ENCODE results near the gene LRP1B. TPM values are rescaled to one million over a fixed set of nuclear protein-coding genes. Genes with fewer than 3 reads are reported as not detected.

LRP1B gene
- total and polyA plus RNA-seq, 2 experiments from 2014 or later: not detected

DNA sequence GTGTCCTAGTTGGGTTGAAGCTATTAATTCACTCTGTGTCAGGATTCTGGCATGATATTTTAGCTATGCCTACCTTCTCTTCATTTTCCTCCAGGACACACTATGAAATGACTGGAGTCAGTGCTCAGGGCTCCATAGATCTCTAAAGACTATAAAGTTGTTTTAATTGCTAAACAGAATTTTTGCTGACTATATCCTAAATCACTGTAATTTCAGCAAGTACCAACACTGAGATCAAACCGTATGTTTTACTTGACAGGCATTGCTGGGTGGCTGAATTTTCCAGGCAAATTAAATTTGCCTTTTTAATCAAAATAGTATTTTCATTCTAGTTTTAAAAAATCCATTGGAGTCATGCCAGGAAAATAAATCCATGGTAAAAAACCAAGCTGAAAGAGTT, 138.1 kb downstream of the LRP1B start:
- H3K36me3 ChIP-seq (ENCODE audit: low read depth): no peaks in the 10 kb centered on the region
- H2AFZ ChIP-seq: no peak overlapping the region
- no peaks in the 10 kb centered on the region for H3F3A ChIP-seq (ENCODE audit: insufficient read depth)
- in situ Hi-C loops (cut with MboI): no loop called here
- H3K27ac ChIP-seq: no peak overlapping the region
- H3K79me2 ChIP-seq (ENCODE audit: insufficient read depth): no peaks in the 10 kb centered on the region
- H3K9me3 ChIP-seq (ENCODE audit: low read depth): no peaks in the 10 kb centered on the region
- no peak for TF ChIP-seq EZH2phosphoT487 (IDR thresholded peaks at IDR 0.05; ENCODE audit: insufficient read depth, low read depth)
- no peak for TF ChIP-seq EZH2 (IDR thresholded peaks at IDR 0.05; ENCODE audit: insufficient read depth, poor library complexity, severe bottlenecking)
- 10 to 11% methylated on average over 1 of the region's 1 CpG for WGBS, 2 experiments (ENCODE audit: low coverage in 1 of 2, low lambda C conversion rate in 2 of 2, missing lambda C conversion rate in 2 of 2)
- no peaks in the 10 kb centered on the region for H3K4me1 ChIP-seq (ENCODE audit: insufficient read depth)
- no peak for DNase-seq
- no peaks in the 10 kb centered on the region for H4K20me1 ChIP-seq (ENCODE audit: insufficient read depth)
- no peaks in the 10 kb centered on the region for H3K27me3 ChIP-seq (replicated peaks; ENCODE audit: insufficient read depth)
- H3K4me3 ChIP-seq: no peak overlapping the region
- H3K9me2 ChIP-seq (ENCODE audit: insufficient read depth): no peaks in the 10 kb centered on the region
- no peak overlapping the region for H3K4me2 ChIP-seq (ENCODE audit: unreplicated experiment)
- H3K9ac ChIP-seq: no peak overlapping the region

DNA sequence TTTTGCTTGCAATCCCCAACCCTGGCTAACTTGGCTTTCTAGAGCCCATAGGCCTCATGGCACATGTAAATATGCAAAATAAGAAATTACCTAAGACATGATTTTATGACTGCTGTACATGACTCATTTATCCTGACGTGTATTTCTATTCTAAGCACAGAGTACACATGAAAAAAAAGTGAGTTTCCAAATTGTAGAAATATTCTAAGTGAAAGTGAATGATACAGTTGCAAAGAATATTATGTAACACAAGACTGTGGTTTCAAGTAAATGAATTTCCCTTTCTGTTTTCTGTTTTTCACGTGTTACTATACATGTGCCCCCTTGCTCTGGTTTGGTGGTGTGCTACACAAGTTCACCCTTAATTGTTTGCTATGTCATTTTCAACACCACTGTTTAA, 162.4 kb downstream of the LRP1B start:
- H3K4me2 ChIP-seq (ENCODE audit: unreplicated experiment): no peak overlapping the region
- WGBS, 2 experiments (ENCODE audit: low coverage in 1 of 2, low lambda C conversion rate in 2 of 2, missing lambda C conversion rate in 2 of 2): 8 to 9% methylated on average over 2 of the region's 2 CpGs
- DNase-seq: peak; percentile 54
- no peaks in the 10 kb centered on the region for H3K9me3 ChIP-seq (ENCODE audit: low read depth)
- no peaks in the 10 kb centered on the region for H3K36me3 ChIP-seq (ENCODE audit: low read depth)
- no peaks in the 10 kb centered on the region for H4K20me1 ChIP-seq (ENCODE audit: insufficient read depth)
- no peak overlapping the region for H2AFZ ChIP-seq
- H3K9me2 ChIP-seq (ENCODE audit: insufficient read depth): 0 out of 2 replicates have a peak, but pooled peaks cover 2% of the 10 kb centered on the region
- no peaks in the 10 kb centered on the region for H3K4me1 ChIP-seq (ENCODE audit: insufficient read depth)
- TF ChIP-seq EZH2 (IDR thresholded peaks at IDR 0.05; ENCODE audit: insufficient read depth, poor library complexity, severe bottlenecking) (no peak), EZH2phosphoT487 (IDR thresholded peaks at IDR 0.05; ENCODE audit: insufficient read depth, low read depth) (no peak)
- H3K9ac ChIP-seq: no peak overlapping the region
- H3K27ac ChIP-seq: no peak overlapping the region
- H3K27me3 ChIP-seq (replicated peaks; ENCODE audit: insufficient read depth): no peaks in the 10 kb centered on the region
- H3F3A ChIP-seq (ENCODE audit: insufficient read depth): no peaks in the 10 kb centered on the region
- no peak overlapping the region for H3K4me3 ChIP-seq
- in situ Hi-C loops (cut with MboI): no loop called here
- no peaks in the 10 kb centered on the region for H3K79me2 ChIP-seq (ENCODE audit: insufficient read depth)

DNA sequence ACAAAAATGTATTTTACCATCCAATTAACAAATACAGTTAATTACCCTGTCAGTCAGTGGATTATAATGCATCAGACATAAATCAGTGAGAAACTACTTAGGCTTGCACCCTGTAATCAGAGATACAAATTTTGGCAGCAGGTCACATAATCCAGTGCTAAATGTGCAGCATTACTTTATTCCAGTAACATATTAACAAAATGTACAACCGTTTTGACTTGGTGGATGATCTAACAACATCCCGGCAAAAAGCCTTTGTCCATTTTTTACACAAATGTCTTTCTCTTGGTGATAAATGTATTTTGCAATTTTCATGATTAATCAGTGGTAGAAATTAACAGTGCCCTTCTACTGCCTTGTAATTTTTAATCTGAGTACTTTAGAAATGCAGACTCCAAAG, 162.8 kb downstream of the LRP1B start:
- in situ Hi-C loops (cut with MboI): no loop called here
- H3K9me2 ChIP-seq (ENCODE audit: insufficient read depth): 0 out of 2 replicates have a peak, but pooled peaks cover 2% of the 10 kb centered on the region

DNA sequence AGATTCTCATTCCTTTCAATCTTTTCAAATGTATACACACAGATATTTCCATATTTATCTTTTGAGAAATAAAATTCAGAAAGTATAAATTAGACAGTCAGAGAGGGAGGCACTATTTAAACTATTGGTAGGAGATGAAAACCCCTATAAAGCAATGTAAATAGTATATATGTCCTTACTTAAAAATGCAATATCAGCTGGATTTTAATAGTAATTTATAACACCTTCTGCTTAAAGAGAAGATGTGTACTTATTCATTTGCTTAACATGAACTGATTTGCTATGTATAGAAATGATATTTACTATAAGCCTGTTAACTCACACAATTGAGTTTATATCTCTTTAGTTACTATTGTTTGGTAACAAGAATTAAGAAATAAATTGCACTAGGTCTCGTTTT, 163.3 kb downstream of the LRP1B start:
- TF ChIP-seq EZH2 (IDR thresholded peaks at IDR 0.05; ENCODE audit: insufficient read depth, poor library complexity, severe bottlenecking) (no peak), EZH2phosphoT487 (IDR thresholded peaks at IDR 0.05; ENCODE audit: insufficient read depth, low read depth) (no peak)
- Histone ChIP-seq H3K27ac (no peak overlapping the region), H3K4me1 (ENCODE audit: insufficient read depth) (no peaks in the 10 kb centered on the region), H3K4me2 (ENCODE audit: unreplicated experiment) (no peak overlapping the region), H3K4me3 (no peak overlapping the region), H3K9me2 (ENCODE audit: insufficient read depth) (0 out of 2 replicates have a peak, but pooled peaks cover 2% of the 10 kb centered on the region), H3F3A (ENCODE audit: insufficient read depth) (no peaks in the 10 kb centered on the region), H3K79me2 (ENCODE audit: insufficient read depth) (no peaks in the 10 kb centered on the region), H3K9ac (no peak overlapping the region), H3K27me3 (replicated peaks; ENCODE audit: insufficient read depth) (no peaks in the 10 kb centered on the region), H4K20me1 (ENCODE audit: insufficient read depth) (no peaks in the 10 kb centered on the region), H3K9me3 (ENCODE audit: low read depth) (no peaks in the 10 kb centered on the region), H3K36me3 (ENCODE audit: low read depth) (no peaks in the 10 kb centered on the region), H2AFZ (no peak overlapping the region)
- in situ Hi-C loops (cut with MboI): no loop called here
- 22 to 35% methylated on average over 1 of the region's 1 CpG for WGBS, 2 experiments (ENCODE audit: low coverage in 1 of 2, low lambda C conversion rate in 2 of 2, missing lambda C conversion rate in 2 of 2)
- DNase-seq: no peak

More for the DNA sequence above, 162.8 kb downstream of the LRP1B start:
- WGBS, 2 experiments (ENCODE audit: low coverage in 1 of 2, low lambda C conversion rate in 2 of 2, missing lambda C conversion rate in 2 of 2): 58 to 66% methylated on average over 2 of the region's 2 CpGs
- H3K9ac ChIP-seq: no peak overlapping the region
- H4K20me1 ChIP-seq (ENCODE audit: insufficient read depth): no peaks in the 10 kb centered on the region
- no peak for DNase-seq
- TF ChIP-seq EZH2 (IDR thresholded peaks at IDR 0.05; ENCODE audit: insufficient read depth, poor library complexity, severe bottlenecking) (no peak), EZH2phosphoT487 (IDR thresholded peaks at IDR 0.05; ENCODE audit: insufficient read depth, low read depth) (no peak)
- H3K79me2 ChIP-seq (ENCODE audit: insufficient read depth): no peaks in the 10 kb centered on the region
- no peaks in the 10 kb centered on the region for H3F3A ChIP-seq (ENCODE audit: insufficient read depth)
- H2AFZ ChIP-seq: no peak overlapping the region
- H3K27ac ChIP-seq: no peak overlapping the region
- H3K4me2 ChIP-seq (ENCODE audit: unreplicated experiment): no peak overlapping the region
- no peaks in the 10 kb centered on the region for H3K36me3 ChIP-seq (ENCODE audit: low read depth)
- H3K9me3 ChIP-seq (ENCODE audit: low read depth): no peaks in the 10 kb centered on the region
- no peaks in the 10 kb centered on the region for H3K4me1 ChIP-seq (ENCODE audit: insufficient read depth)
- no peak overlapping the region for H3K4me3 ChIP-seq
- H3K27me3 ChIP-seq (replicated peaks; ENCODE audit: insufficient read depth): no peaks in the 10 kb centered on the region

GRCh38 chr2:141959941-141960340, 170.9 kb downstream of the LRP1B start:
- H3K9ac ChIP-seq: no peak overlapping the region
- H3K9me2 ChIP-seq (ENCODE audit: insufficient read depth): no peaks in the 10 kb centered on the region
- no peak overlapping the region for H3K4me2 ChIP-seq (ENCODE audit: unreplicated experiment)
- H3K27me3 ChIP-seq (replicated peaks; ENCODE audit: insufficient read depth): no peaks in the 10 kb centered on the region
- H3K4me3 ChIP-seq: no peak overlapping the region
- H3K9me3 ChIP-seq (ENCODE audit: low read depth): no peaks in the 10 kb centered on the region
- H3K36me3 ChIP-seq (ENCODE audit: low read depth): no peaks in the 10 kb centered on the region
- no peaks in the 10 kb centered on the region for H3K79me2 ChIP-seq (ENCODE audit: insufficient read depth)
- no peaks in the 10 kb centered on the region for H3K4me1 ChIP-seq (ENCODE audit: insufficient read depth)
- in situ Hi-C loops (cut with MboI): no loop called here
- DNase-seq: no peak
- no peak overlapping the region for H3K27ac ChIP-seq
- no peaks in the 10 kb centered on the region for H3F3A ChIP-seq (ENCODE audit: insufficient read depth)
- TF ChIP-seq EZH2phosphoT487 (IDR thresholded peaks at IDR 0.05; ENCODE audit: insufficient read depth, low read depth) (no peak), EZH2 (IDR thresholded peaks at IDR 0.05; ENCODE audit: insufficient read depth, poor library complexity, severe bottlenecking) (no peak)
- H4K20me1 ChIP-seq (ENCODE audit: insufficient read depth): no peaks in the 10 kb centered on the region
- H2AFZ ChIP-seq: no peak overlapping the region
- WGBS, 2 experiments (ENCODE audit: low coverage in 1 of 2, low lambda C conversion rate in 2 of 2, missing lambda C conversion rate in 2 of 2): 8 to 29% methylated on average over 1 of the region's 1 CpG
